ENCODE data around the gene CDK5. TPM values are rescaled to one million over a fixed set of nuclear protein-coding genes. Genes with fewer than 3 reads are reported as not detected.

The CDK5 gene
- polyA plus RNA-seq, 1 donor = 12.8 TPM

DNA sequence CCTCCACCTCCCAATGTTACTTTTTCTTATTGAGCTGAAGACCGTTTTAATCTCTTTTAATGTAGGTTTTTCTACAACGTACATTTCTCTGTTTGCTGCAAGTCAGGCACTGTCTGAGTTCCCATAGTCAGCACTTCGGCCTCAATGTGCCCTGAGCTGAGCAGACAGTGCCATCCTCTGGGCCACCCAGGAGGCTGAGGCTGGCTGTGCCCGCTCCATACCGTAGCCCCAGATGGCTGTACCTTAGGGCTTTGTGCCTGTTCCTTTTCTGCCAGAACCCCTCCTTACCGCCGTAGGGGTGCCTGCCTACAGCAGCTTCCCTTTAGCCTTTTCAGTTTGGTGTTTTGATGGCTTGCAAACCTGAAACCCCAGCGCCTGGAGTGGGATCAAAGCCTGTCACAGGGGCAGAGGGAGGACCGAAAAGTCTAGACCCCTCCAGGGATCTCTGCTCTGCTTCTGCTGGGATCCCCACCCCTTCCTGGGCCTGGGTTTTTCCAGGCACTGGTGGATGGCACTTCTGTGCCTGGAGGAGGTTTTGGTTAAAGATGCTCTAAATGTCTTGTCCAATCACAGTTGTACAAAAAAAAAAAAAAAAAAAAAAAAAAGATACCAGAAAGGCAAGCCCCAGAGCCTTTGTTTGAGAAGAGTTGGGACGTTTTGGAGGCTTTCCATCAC is 37.6 kb upstream of the CDK5 start:
- no CpG with 5 or more reads among the region's 10 CpGs for WGBS (ENCODE audit: insufficient coverage, low lambda C conversion rate)
- H3K4me3 ChIP-seq (ENCODE audit: low read length) = no peak overlapping the region
- no peaks in the 10 kb centered on the region for H3K9me3 ChIP-seq (ENCODE audit: control insufficient read depth, low read depth, low read length)
- H3K27me3 ChIP-seq (ENCODE audit: control insufficient read depth, insufficient read depth, low read length) = no peaks in the 10 kb centered on the region
- peaks cover 5% of the 10 kb centered on the region for H3K36me3 ChIP-seq (ENCODE audit: control insufficient read depth, insufficient read depth, low read length)
- H3K4me1 ChIP-seq (ENCODE audit: control insufficient read depth, insufficient read depth, low read length) = peaks cover 8% of the 10 kb centered on the region
- no peak overlapping the region for H3K27ac ChIP-seq (ENCODE audit: low read length)
- no peak for DNase-seq

DNA sequence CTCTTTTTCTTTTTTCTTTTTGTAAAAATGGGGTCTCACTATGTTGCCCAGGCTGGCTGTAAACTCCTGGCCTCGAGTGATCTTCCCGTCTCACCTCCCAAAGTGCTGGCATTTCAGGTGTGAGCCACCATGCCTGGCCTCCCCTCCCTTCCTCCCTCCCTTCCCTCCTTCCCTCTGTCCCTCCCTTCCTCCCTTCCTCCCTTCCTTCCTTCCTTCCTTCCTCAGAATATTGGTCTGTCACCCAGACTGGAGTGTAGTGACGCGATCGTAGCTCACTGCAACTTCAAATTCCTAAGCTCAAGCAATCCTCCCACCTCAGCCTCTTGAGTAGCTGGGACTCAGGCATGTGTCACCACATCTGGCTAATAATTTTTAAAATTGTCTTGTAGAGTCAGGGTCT is 37.0 kb upstream of the CDK5 start:
- 94% methylated on average over 3 of the region's 5 CpGs for WGBS (ENCODE audit: insufficient coverage, low lambda C conversion rate)
- Histone ChIP-seq H3K27me3 (ENCODE audit: control insufficient read depth, insufficient read depth, low read length) (no peaks in the 10 kb centered on the region), H3K4me1 (ENCODE audit: control insufficient read depth, insufficient read depth, low read length) (peaks cover 10% of the 10 kb centered on the region), H3K36me3 (ENCODE audit: control insufficient read depth, insufficient read depth, low read length) (peaks cover 5% of the 10 kb centered on the region), H3K27ac (ENCODE audit: low read length) (no peak overlapping the region), H3K4me3 (ENCODE audit: low read length) (no peak overlapping the region), H3K9me3 (ENCODE audit: control insufficient read depth, low read depth, low read length) (no peaks in the 10 kb centered on the region)
- DNase-seq = no peak

DNA sequence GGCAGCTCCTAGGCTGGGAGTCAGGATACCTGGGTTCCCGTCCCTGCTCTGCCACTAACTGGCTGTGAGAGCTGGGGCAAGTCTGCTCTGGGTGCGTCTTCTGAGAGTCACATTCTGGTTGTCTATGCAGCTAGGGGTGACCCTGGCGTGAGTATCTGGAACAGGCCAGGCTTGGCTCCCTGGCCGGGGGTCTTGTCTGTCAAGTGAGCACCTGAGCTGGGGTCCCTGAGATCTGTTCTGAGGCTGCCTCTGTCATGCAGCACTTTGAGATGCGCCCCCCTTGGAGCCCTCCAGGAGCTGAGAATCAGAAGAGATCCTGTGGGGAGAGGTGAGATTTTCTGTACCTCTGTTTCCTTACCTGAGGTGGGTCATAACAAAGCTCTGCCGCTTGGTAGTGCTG is 36.1 kb upstream of the CDK5 start:
- Histone ChIP-seq H3K27me3 (ENCODE audit: control insufficient read depth, insufficient read depth, low read length) (no peaks in the 10 kb centered on the region), H3K9me3 (ENCODE audit: control insufficient read depth, low read depth, low read length) (no peaks in the 10 kb centered on the region), H3K4me1 (ENCODE audit: control insufficient read depth, insufficient read depth, low read length) (peaks cover 17% of the 10 kb centered on the region), H3K27ac (ENCODE audit: low read length) (no peak overlapping the region), H3K36me3 (ENCODE audit: control insufficient read depth, insufficient read depth, low read length) (peaks cover 5% of the 10 kb centered on the region), H3K4me3 (ENCODE audit: low read length) (no peak overlapping the region)
- DNase-seq = no peak
- no CpG with 5 or more reads among the region's 6 CpGs for WGBS (ENCODE audit: insufficient coverage, low lambda C conversion rate)

DNA sequence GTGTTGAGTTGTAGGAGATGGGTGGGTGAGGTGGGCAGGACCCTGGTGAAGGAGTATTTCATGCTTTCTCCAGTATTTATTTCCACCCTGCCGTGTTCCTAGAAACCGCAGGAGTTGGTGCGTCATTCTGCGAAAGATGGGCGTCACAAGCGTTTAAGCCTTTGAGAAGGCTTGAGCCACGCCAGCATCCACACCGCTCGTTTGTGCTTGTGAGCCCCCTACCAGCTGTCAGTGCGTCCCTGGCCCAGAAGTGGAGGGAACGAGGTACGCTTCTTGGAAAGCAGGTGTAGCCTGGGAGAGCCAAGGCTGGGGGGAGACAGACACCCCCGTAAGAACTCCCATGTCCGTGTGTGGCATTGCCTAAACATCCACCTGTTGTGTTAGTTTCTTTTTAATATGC is 34.3 kb upstream of the CDK5 start:
- H3K36me3 ChIP-seq (ENCODE audit: control insufficient read depth, insufficient read depth, low read length) = peaks cover 5% of the 10 kb centered on the region
- no peak overlapping the region for H3K27ac ChIP-seq (ENCODE audit: low read length)
- H3K27me3 ChIP-seq (ENCODE audit: control insufficient read depth, insufficient read depth, low read length) = no peaks in the 10 kb centered on the region
- no peak overlapping the region for H3K4me3 ChIP-seq (ENCODE audit: low read length)
- DNase-seq = no peak
- peaks cover 27% of the 10 kb centered on the region for H3K4me1 ChIP-seq (ENCODE audit: control insufficient read depth, insufficient read depth, low read length)
- H3K9me3 ChIP-seq (ENCODE audit: control insufficient read depth, low read depth, low read length) = no peaks in the 10 kb centered on the region
- WGBS (ENCODE audit: insufficient coverage, low lambda C conversion rate) = no CpG with 5 or more reads among the region's 14 CpGs

DNA sequence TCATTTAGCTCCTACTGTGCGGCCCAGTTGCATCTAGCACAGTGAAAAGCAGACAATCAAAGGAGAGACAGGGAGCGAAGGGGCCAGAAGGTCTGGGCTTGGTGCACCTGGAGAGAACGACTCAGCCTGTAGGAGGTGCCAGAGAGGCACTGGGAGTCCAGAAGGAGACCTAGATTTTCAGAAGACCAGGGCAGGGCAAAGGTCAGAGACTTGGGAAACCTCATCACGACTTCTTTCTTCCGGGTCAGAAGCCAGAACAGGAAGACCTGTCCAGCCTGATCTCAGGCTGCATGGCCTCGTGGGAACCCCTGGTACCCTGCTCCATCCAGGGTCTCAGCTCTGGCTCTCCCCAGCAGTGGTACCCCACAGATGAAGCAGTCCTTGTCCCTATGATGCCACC is 33.7 kb upstream of the CDK5 start:
- H3K9me3 ChIP-seq (ENCODE audit: control insufficient read depth, low read depth, low read length) = no peaks in the 10 kb centered on the region
- peak; percentile 67 to 71 for DNase-seq
- H3K36me3 ChIP-seq (ENCODE audit: control insufficient read depth, insufficient read depth, low read length) = peaks cover 5% of the 10 kb centered on the region
- H3K27ac ChIP-seq (ENCODE audit: low read length) = no peak overlapping the region
- H3K4me1 ChIP-seq (ENCODE audit: control insufficient read depth, insufficient read depth, low read length) = peaks cover 27% of the 10 kb centered on the region
- no CpG with 5 or more reads among the region's 6 CpGs for WGBS (ENCODE audit: insufficient coverage, low lambda C conversion rate)
- no peak overlapping the region for H3K4me3 ChIP-seq (ENCODE audit: low read length)
- no peaks in the 10 kb centered on the region for H3K27me3 ChIP-seq (ENCODE audit: control insufficient read depth, insufficient read depth, low read length)

DNA sequence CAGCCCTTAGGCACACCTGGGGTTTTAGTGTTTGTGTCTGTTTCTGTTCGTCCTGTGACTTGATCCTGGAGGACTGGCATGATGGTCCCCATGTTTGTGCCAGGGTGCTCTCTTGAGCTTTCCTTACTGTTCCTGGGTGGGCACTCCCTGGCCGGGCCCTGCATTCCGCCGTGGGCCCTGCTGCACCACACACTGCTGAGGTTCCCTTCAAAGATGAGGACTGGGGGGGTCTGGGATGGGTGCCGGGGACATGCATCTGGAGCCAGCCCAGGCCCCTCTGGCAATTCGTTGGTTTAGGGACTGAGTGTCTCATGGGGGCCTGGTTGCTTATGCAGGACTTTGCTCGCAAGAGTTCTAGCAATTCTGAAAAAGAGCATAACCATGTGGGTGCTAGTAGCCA is 33.3 kb upstream of the CDK5 start:
- H3K4me1 ChIP-seq (ENCODE audit: control insufficient read depth, insufficient read depth, low read length) = peaks cover 27% of the 10 kb centered on the region
- no peak overlapping the region for H3K4me3 ChIP-seq (ENCODE audit: low read length)
- no peaks in the 10 kb centered on the region for H3K27me3 ChIP-seq (ENCODE audit: control insufficient read depth, insufficient read depth, low read length)
- no CpG with 5 or more reads among the region's 7 CpGs for WGBS (ENCODE audit: insufficient coverage, low lambda C conversion rate)
- peaks cover 5% of the 10 kb centered on the region for H3K36me3 ChIP-seq (ENCODE audit: control insufficient read depth, insufficient read depth, low read length)
- DNase-seq = no peak
- no peaks in the 10 kb centered on the region for H3K9me3 ChIP-seq (ENCODE audit: control insufficient read depth, low read depth, low read length)
- H3K27ac ChIP-seq (ENCODE audit: low read length) = no peak overlapping the region

DNA sequence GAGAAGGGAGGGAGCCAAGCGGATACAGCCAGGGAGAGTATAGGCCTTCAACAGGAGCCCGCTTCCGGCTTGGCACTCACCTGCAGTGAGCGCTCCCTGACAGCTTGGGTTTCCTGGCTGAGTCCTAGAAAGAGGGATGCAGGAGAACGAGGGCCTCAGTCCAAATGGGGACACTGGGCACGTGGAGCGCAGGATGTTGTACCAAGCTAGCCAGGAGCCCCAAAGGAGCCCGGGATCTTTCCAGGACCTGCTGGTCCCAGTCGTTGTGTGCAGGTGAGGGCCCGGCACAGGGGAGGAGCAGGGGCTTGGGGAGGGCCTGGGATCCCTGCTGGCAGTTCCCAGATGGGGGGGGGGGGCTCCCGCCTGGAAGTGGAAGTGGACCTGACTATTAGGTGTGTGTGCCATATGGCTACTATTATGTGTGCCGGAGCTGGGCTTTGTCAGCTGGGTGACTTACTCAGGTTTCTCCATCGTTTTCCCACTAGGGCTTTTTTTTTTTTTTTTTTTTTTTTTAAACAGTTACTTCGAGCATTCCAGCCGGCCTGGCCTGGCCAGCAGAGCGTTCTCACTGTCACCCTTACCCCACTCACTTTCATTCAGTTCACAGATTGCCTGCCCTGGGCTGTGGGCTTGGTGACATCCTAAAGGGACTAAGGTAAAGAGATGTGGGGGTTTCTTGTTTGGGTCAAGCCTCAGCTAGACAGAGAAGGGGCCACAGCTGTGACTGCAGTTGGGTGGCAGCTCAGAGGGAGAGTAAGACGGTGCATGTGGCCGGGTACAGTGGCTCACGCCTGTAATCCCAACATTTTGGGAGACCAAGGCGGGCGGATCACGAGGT is 32.4 kb upstream of the CDK5 start:
- no peaks in the 10 kb centered on the region for H3K9me3 ChIP-seq (ENCODE audit: control insufficient read depth, low read depth, low read length)
- no peaks in the 10 kb centered on the region for H3K27me3 ChIP-seq (ENCODE audit: control insufficient read depth, insufficient read depth, low read length)
- peaks cover 2% of the 10 kb centered on the region for H3K36me3 ChIP-seq (ENCODE audit: control insufficient read depth, insufficient read depth, low read length)
- peaks cover 33% of the 10 kb centered on the region for H3K4me1 ChIP-seq (ENCODE audit: control insufficient read depth, insufficient read depth, low read length)
- no CpG with 5 or more reads among the region's 22 CpGs for WGBS (ENCODE audit: insufficient coverage, low lambda C conversion rate)
- DNase-seq = no peak
- H3K27ac ChIP-seq (ENCODE audit: low read length) = peak overlapping the region; percentile 60
- H3K4me3 ChIP-seq (ENCODE audit: low read length) = no peak overlapping the region

DNA sequence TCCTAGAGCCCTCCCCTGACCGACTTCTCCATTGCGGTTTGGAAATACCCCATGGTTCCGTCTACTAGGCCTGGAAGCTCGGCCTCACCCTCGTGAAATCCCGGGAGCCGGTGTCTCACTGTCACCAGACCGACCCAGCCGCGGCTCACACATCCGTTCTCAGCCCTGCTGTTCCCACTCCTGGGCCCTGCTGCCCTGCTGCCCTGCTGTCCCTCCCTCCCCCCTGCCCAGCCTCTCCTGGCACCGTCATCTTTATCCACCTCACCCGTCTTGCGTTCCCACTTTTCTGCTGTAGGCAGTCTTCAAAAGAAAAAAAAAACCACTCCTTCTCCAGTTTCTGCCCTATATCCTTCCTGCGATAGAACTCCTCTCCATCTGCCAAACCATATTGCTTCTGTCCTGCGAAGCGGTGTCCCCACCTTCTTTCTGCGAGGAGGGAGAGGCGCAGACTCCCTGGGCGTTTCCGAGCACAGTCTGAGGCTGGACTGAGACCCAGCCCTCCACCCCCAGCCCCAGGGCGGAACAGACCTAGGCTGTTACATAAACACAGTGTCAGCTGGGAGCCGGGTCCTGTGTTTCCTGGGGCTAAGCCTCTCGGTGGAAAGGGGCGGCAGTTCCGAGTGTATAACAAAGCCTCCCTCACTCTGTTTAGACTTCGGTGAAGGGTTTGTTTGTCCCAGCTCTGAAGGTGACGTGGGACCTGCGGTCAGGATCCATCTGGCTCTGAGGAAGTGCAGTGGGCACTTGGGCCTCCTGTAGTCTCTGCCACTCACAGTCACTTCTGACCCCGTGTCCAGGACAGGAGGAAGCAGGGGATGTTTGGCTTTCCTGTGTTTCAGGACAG is 31.4 kb upstream of the CDK5 start:
- Histone ChIP-seq H3K27ac (ENCODE audit: low read length) (peak overlapping the region; percentile 60), H3K36me3 (ENCODE audit: control insufficient read depth, insufficient read depth, low read length) (peaks cover 2% of the 10 kb centered on the region), H3K27me3 (ENCODE audit: control insufficient read depth, insufficient read depth, low read length) (no peaks in the 10 kb centered on the region), H3K4me1 (ENCODE audit: control insufficient read depth, insufficient read depth, low read length) (peaks cover 33% of the 10 kb centered on the region), H3K9me3 (ENCODE audit: control insufficient read depth, low read depth, low read length) (no peaks in the 10 kb centered on the region), H3K4me3 (ENCODE audit: low read length) (peak overlapping the region; percentile 3)
- DNase-seq = peak; percentile 61 to 75
- WGBS (ENCODE audit: insufficient coverage, low lambda C conversion rate) = 88% methylated on average over 3 of the region's 30 CpGs

DNA sequence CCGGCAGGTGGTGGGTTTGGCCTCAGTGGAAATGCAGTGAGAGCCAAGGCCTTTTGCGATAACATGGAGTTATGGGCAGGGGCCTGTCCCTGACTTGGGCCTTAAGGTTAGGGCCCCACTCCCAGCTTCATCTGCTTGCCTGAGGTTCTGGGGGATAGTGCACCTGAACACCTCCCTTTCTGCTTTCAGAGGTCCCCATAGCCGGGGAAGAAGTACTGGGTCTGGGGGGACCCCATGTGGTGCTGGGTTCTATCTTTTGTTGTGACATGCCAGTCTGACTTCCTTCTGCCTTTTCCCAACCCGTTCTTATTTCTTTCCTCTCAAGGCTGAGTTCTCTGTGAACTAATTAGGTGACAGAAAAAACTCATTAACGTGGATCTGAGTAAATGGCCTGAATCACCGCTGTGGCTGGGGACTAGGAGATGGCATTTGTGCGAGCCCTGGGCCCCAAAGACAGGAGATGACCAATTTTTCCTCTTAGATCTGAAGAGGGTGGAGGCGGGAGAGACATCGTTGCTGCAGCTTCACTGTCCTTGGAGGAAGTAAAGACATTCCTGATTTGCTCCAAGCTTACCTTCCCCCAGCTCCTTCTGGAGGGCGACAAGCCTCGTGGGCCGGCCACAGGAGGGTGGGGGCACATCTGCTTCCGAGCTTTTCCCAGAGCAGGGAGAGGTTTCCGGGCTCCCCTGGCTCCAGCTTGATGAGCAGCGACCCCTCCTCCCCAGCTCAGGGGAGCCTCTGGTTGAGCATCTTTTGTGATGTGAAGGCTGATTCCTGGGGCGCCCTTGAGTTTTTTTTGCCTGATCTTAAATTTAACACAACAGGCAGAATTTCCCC is 30.5 kb upstream of the CDK5 start:
- H3K27ac ChIP-seq (ENCODE audit: low read length) = peak overlapping the region; percentile 60
- peak overlapping the region; percentile 72 for H3K4me3 ChIP-seq (ENCODE audit: low read length)
- no peak for DNase-seq
- peaks cover 37% of the 10 kb centered on the region for H3K4me1 ChIP-seq (ENCODE audit: control insufficient read depth, insufficient read depth, low read length)
- no peaks in the 10 kb centered on the region for H3K27me3 ChIP-seq (ENCODE audit: control insufficient read depth, insufficient read depth, low read length)
- no CpG with 5 or more reads among the region's 16 CpGs for WGBS (ENCODE audit: insufficient coverage, low lambda C conversion rate)
- H3K9me3 ChIP-seq (ENCODE audit: control insufficient read depth, low read depth, low read length) = no peaks in the 10 kb centered on the region
- peaks cover 2% of the 10 kb centered on the region for H3K36me3 ChIP-seq (ENCODE audit: control insufficient read depth, insufficient read depth, low read length)

All from large intestine (tissue), 3 donors.